ENCODE data around the gene IGSF21. TPM values are rescaled to one million over a fixed set of nuclear protein-coding genes. Genes with fewer than 3 reads are reported as not detected.
A peak's percentile ranks its signal among the peaks of the same experiment; 100 is the strongest.

IGSF21 gene
- total and polyA plus RNA-seq, 5 donors from 2014 or later, result not detected

DNA sequence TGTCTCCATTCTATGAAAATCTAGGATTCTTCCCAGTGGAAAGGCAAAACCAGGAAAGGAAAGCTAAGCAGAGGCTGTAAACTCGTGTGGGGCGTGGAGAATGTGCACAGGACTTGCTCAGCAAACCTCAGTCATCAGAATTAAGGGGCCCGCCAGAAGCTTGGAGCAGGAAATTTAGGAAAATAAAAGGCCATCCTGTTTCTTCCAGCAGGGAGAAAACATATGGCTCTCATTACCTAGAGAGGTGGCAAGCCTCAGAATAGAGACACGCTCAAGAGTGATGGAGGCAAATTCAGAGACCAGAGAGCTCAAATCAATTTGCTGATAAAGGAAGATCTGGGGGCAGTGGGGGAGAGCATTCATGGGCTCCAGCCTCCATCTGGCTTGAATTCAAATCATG is 221.2 kb downstream of the IGSF21 start:
- Histone ChIP-seq H3K4me1 (ENCODE audit: control insufficient read depth, insufficient read depth, low read length, poor library complexity, severe bottlenecking) (no peaks in the 10 kb centered on the region), H3K9me3 (ENCODE audit: control insufficient read depth in 2 of 2, low read length in 2 of 2) (no peaks in the 10 kb centered on the region), H3K27ac (ENCODE audit: insufficient read depth, low read length, poor library complexity, severe bottlenecking) (no peak overlapping the region), H3K27me3 (ENCODE audit: control insufficient read depth, insufficient read depth, low read length) (no peaks in the 10 kb centered on the region), H3K4me3 (ENCODE audit: low read depth, low read length) (no peak overlapping the region), H3K36me3 (ENCODE audit: control insufficient read depth, insufficient read depth, low read length) (no peaks in the 10 kb centered on the region)
- ATAC-seq (ENCODE audit: low read depth in 2 of 2), result no peak
- Mint-ChIP-seq H3K27me3 (no peaks in the 10 kb centered on the region), H3K4me1 (no peaks in the 10 kb centered on the region), H3K27ac (peak overlapping the region in 1 of 3 donors; percentile 71), H3K4me3 (no peak overlapping the region), H3K9me3 (no peaks in the 10 kb centered on the region), H3K36me3 (no peaks in the 10 kb centered on the region)
- no peak for DNase-seq

DNA sequence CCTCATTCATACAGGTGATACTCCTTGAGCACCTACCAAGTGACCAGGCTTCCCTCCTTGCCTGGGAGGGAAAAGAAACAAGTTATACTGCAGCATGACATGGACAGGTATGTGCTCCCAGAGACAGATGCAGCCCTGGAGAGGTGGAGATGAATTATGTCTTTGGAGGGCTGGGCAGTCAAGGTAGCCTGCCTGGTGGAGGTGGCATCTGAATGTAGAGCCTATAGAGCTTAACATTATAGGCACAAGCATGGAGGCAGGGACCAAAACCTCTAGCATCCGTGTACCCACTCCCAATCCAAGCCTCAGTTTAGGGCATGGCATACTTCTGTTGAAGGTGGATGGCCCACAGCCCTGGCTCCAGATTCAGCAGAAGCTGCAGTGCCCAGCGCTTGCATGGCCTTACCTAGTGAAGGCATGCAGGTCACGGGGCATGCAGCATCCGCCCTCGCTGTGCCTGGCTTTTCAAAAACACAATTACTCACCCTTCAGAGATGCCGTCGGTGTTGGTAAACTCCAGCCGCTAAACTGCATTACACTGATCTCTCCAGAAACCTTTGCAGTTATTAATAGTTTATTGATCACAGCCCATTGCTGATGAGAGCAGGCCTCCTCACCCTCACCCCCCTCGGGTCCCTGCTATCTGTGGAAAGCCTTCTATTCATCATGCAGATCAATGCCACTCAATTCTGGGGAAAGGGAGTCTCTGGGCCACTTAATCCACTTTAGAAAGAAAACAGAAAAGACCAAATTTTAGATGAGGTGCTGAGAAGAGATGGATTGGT is 222.1 kb downstream of the IGSF21 start:
- no peak overlapping the region for H3K27ac Mint-ChIP-seq
- Histone ChIP-seq H3K36me3 (ENCODE audit: control insufficient read depth, insufficient read depth, low read length) (no peaks in the 10 kb centered on the region), H3K27ac (ENCODE audit: insufficient read depth, low read length, poor library complexity, severe bottlenecking) (no peak overlapping the region), H3K4me1 (ENCODE audit: control insufficient read depth, insufficient read depth, low read length, poor library complexity, severe bottlenecking) (no peaks in the 10 kb centered on the region), H3K27me3 (ENCODE audit: control insufficient read depth, insufficient read depth, low read length) (no peaks in the 10 kb centered on the region), H3K4me3 (ENCODE audit: low read depth, low read length) (no peak overlapping the region), H3K9me3 (ENCODE audit: control insufficient read depth in 2 of 2, low read length in 2 of 2) (no peaks in the 10 kb centered on the region)
- DNase-seq (no peak), ATAC-seq (ENCODE audit: low read depth in 2 of 2) (no peak)
- H3K27me3 Mint-ChIP-seq, result no peaks in the 10 kb centered on the region
- no peak overlapping the region for H3K4me3 Mint-ChIP-seq
- H3K36me3 Mint-ChIP-seq, result no peaks in the 10 kb centered on the region
- H3K4me1 Mint-ChIP-seq, result no peaks in the 10 kb centered on the region
- no peaks in the 10 kb centered on the region for H3K9me3 Mint-ChIP-seq

DNA sequence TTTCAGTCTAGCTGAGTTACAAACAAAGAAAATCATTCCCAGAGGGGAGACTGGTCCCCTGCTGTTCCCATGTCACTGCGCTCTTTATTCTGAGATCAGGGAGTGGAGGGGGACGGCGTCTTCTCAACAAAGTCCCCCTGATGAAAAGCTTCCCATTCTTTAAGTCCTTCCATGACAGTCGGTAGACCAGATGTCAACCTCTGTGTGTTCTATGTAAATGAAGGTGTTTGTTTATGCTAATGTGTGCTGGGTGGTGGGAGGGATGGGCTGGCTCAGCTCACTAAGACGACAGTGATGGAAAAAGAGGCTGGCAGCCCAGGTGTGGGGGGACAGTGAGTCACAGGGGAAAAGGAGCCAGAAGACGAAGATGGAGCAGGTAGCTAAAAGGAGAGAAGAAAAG is 225.0 kb downstream of the IGSF21 start:
- Histone ChIP-seq H3K4me3 (ENCODE audit: low read depth, low read length) (no peak overlapping the region), H3K27me3 (ENCODE audit: control insufficient read depth, insufficient read depth, low read length) (no peaks in the 10 kb centered on the region), H3K36me3 (ENCODE audit: control insufficient read depth, insufficient read depth, low read length) (no peaks in the 10 kb centered on the region), H3K27ac (ENCODE audit: insufficient read depth, low read length, poor library complexity, severe bottlenecking) (no peak overlapping the region), H3K9me3 (ENCODE audit: control insufficient read depth in 2 of 2, low read length in 2 of 2) (no peaks in the 10 kb centered on the region), H3K4me1 (ENCODE audit: control insufficient read depth, insufficient read depth, low read length, poor library complexity, severe bottlenecking) (no peaks in the 10 kb centered on the region)
- no peaks in the 10 kb centered on the region for H3K9me3 Mint-ChIP-seq
- no peaks in the 10 kb centered on the region for H3K36me3 Mint-ChIP-seq
- no peak overlapping the region for H3K4me3 Mint-ChIP-seq
- H3K27ac Mint-ChIP-seq, result no peak overlapping the region
- DNase-seq (no peak), ATAC-seq (ENCODE audit: low read depth in 2 of 2) (no peak)
- no peaks in the 10 kb centered on the region for H3K4me1 Mint-ChIP-seq
- no peaks in the 10 kb centered on the region for H3K27me3 Mint-ChIP-seq

DNA sequence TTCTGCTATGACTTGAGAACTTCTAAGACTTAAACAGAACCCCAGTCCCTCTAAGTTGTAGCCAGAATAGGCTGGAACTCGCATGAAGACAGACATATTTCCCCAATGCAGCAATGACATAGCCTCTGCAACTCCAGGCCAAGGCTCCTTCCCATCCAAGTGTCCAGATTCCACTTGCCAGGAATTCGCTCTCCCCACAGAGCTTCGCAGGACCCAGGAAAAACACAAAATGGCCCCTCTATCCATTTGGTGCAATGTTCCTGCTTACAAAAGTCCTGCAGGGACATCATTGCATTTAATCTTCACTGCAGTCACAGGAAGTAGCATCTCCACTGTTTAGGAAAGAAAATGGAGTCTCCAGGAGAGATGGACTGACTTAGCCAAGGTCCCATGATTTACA is 225.6 kb downstream of the IGSF21 start:
- no peaks in the 10 kb centered on the region for H3K4me1 ChIP-seq (ENCODE audit: control insufficient read depth, insufficient read depth, low read length, poor library complexity, severe bottlenecking)
- Mint-ChIP-seq H3K4me3 (no peak overlapping the region), H3K27ac (no peak overlapping the region), H3K27me3 (no peaks in the 10 kb centered on the region), H3K4me1 (no peaks in the 10 kb centered on the region), H3K36me3 (no peaks in the 10 kb centered on the region), H3K9me3 (no peaks in the 10 kb centered on the region)
- H3K9me3 ChIP-seq (ENCODE audit: control insufficient read depth in 2 of 2, low read length in 2 of 2), result no peaks in the 10 kb centered on the region
- H3K27ac ChIP-seq (ENCODE audit: insufficient read depth, low read length, poor library complexity, severe bottlenecking), result no peak overlapping the region
- no peaks in the 10 kb centered on the region for H3K36me3 ChIP-seq (ENCODE audit: control insufficient read depth, insufficient read depth, low read length)
- H3K4me3 ChIP-seq (ENCODE audit: low read depth, low read length), result no peak overlapping the region
- no peaks in the 10 kb centered on the region for H3K27me3 ChIP-seq (ENCODE audit: control insufficient read depth, insufficient read depth, low read length)
- ATAC-seq (ENCODE audit: low read depth in 2 of 2), result no peak
- no peak for DNase-seq

DNA sequence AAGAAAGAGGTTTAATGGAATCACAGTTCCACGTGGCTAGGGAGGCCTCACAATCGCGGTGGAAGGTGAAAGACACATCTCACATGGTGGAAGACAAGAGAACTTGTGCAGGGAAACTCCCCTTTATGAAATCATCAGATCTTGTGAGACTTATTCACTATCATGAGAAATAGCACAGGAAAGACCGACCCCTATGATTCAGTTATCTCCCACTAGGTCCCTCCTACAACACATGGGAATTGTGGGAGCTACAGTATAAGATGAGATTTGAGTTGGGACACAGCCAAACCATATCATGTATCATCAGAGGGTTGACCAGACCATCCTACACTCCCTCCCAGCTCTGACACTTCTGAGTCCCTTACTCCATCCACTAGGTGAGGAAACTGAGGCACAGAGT is 229.2 kb downstream of the IGSF21 start:
- Histone ChIP-seq H3K4me3 (ENCODE audit: low read depth, low read length) (no peak overlapping the region), H3K27ac (ENCODE audit: insufficient read depth, low read length, poor library complexity, severe bottlenecking) (no peak overlapping the region), H3K27me3 (ENCODE audit: control insufficient read depth, insufficient read depth, low read length) (no peaks in the 10 kb centered on the region), H3K4me1 (ENCODE audit: control insufficient read depth, insufficient read depth, low read length, poor library complexity, severe bottlenecking) (no peaks in the 10 kb centered on the region), H3K9me3 (ENCODE audit: control insufficient read depth in 2 of 2, low read length in 2 of 2) (no peaks in the 10 kb centered on the region), H3K36me3 (ENCODE audit: control insufficient read depth, insufficient read depth, low read length) (no peaks in the 10 kb centered on the region)
- Mint-ChIP-seq H3K27ac (no peak overlapping the region), H3K4me1 (no peaks in the 10 kb centered on the region), H3K36me3 (no peaks in the 10 kb centered on the region), H3K27me3 (no peaks in the 10 kb centered on the region), H3K9me3 (peaks cover 0 to 2% (median 0%) of the 10 kb centered on the region in 7 donors), H3K4me3 (no peak overlapping the region)
- ATAC-seq (ENCODE audit: low read depth in 2 of 2), result no peak
- no peak for DNase-seq

DNA sequence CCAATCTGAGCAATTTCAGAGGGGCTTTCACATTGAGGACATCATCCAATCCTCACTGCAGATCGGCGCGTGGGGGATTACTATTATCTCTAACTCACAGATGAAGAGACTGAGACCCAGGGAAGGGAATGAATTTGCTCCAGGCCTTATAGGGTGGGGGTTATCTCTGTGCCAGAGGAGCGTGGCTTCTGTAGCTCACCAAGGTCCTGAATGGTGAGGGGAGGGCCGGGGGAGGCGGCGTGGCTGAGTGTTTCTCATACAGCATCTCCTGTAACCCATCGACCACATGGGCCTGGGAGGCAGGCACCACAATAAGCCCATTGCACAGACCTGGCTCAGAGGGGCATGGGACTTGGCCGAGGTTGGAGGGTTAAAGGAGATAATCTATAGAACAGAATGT is 230.2 kb downstream of the IGSF21 start:
- no peaks in the 10 kb centered on the region for H3K36me3 Mint-ChIP-seq
- H3K36me3 ChIP-seq (ENCODE audit: control insufficient read depth, insufficient read depth, low read length), result no peaks in the 10 kb centered on the region
- H3K27me3 ChIP-seq (ENCODE audit: control insufficient read depth, insufficient read depth, low read length), result no peaks in the 10 kb centered on the region
- peaks cover 5% of the 10 kb centered on the region for H3K27me3 Mint-ChIP-seq
- H3K4me3 ChIP-seq (ENCODE audit: low read depth, low read length), result no peak overlapping the region
- no peaks in the 10 kb centered on the region for H3K9me3 ChIP-seq (ENCODE audit: control insufficient read depth in 2 of 2, low read length in 2 of 2)
- H3K4me1 Mint-ChIP-seq, result no peaks in the 10 kb centered on the region
- no peak overlapping the region for H3K27ac Mint-ChIP-seq
- H3K4me1 ChIP-seq (ENCODE audit: control insufficient read depth, insufficient read depth, low read length, poor library complexity, severe bottlenecking), result no peaks in the 10 kb centered on the region
- no peak overlapping the region for H3K27ac ChIP-seq (ENCODE audit: insufficient read depth, low read length, poor library complexity, severe bottlenecking)
- no peak overlapping the region for H3K4me3 Mint-ChIP-seq
- DNase-seq, result no peak
- H3K9me3 Mint-ChIP-seq, result peaks cover 0 to 2% (median 0%) of the 10 kb centered on the region in 7 donors
- ATAC-seq (ENCODE audit: low read depth in 2 of 2), result no peak

DNA sequence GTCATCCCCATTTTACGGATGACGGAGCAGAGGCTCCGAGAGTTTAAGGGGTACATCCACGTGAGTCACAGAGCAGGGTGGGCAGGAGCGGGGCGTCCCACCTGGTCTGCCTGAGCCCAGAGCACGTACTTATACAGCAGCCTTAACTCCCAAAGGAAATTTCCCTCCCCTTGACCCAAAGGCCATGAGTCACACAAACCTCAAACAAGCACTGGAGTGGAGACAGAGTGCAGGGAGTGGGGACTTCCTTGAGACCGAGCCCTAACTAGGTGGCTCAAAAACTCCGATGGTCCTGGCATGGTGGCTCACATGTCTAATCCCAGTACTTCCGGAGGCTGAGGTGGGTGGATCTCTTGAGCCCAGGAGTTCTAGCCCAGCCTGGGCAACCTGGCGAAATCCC is 231.6 kb downstream of the IGSF21 start:
- no peaks in the 10 kb centered on the region for H3K36me3 ChIP-seq (ENCODE audit: control insufficient read depth, insufficient read depth, low read length)
- no peaks in the 10 kb centered on the region for H3K36me3 Mint-ChIP-seq
- H3K4me1 ChIP-seq (ENCODE audit: control insufficient read depth, insufficient read depth, low read length, poor library complexity, severe bottlenecking), result no peaks in the 10 kb centered on the region
- H3K27me3 ChIP-seq (ENCODE audit: control insufficient read depth, insufficient read depth, low read length), result no peaks in the 10 kb centered on the region
- ATAC-seq (ENCODE audit: low read depth in 2 of 2), result no peak
- H3K4me3 Mint-ChIP-seq, result no peak overlapping the region
- H3K27ac ChIP-seq (ENCODE audit: insufficient read depth, low read length, poor library complexity, severe bottlenecking), result no peak overlapping the region
- peaks cover 0 to 5% (median 0%) of the 10 kb centered on the region in 7 donors for H3K9me3 Mint-ChIP-seq
- no peak overlapping the region for H3K27ac Mint-ChIP-seq
- H3K4me1 Mint-ChIP-seq, result no peaks in the 10 kb centered on the region
- no peak for DNase-seq
- no peaks in the 10 kb centered on the region for H3K9me3 ChIP-seq (ENCODE audit: control insufficient read depth in 2 of 2, low read length in 2 of 2)
- no peak overlapping the region for H3K4me3 ChIP-seq (ENCODE audit: low read depth, low read length)
- H3K27me3 Mint-ChIP-seq, result peaks cover 5% of the 10 kb centered on the region

DNA sequence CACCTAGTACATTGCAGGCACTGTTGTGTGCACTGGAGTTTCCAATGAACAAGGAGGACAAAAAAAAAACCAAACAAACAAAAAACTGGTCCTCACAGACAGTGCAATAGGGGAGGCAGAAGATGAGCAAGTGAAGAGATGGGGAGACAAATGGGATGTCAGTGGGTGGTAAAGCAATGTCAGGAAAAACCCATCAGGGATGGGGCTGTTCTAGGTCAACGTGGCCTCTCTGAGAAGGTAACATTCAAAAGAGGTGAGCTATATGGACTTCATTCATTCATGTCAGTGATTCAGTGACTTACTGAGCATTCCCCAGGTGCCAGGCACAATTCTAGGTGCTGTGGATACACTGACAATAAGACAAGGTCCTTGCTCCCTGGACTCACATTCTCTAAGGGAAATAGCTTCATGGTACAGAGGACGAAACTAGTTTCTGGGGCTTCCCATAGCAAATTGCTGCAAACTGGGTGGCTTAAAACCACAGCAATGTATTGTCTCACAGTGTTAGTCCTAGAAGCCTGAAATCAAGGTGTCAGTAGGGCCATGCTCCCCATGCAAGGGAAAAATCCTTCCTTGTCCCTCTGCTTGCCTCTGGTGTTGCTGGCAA is 232.7 kb downstream of the IGSF21 start:
- no peaks in the 10 kb centered on the region for H3K9me3 ChIP-seq (ENCODE audit: control insufficient read depth in 2 of 2, low read length in 2 of 2)
- no peak for DNase-seq
- no peak overlapping the region for H3K27ac ChIP-seq (ENCODE audit: insufficient read depth, low read length, poor library complexity, severe bottlenecking)
- Mint-ChIP-seq H3K4me1 (no peaks in the 10 kb centered on the region), H3K27me3 (peaks cover 5% of the 10 kb centered on the region), H3K4me3 (no peak overlapping the region), H3K9me3 (peaks cover 0 to 5% (median 0%) of the 10 kb centered on the region in 7 donors), H3K27ac (no peak overlapping the region), H3K36me3 (no peaks in the 10 kb centered on the region)
- H3K4me1 ChIP-seq (ENCODE audit: control insufficient read depth, insufficient read depth, low read length, poor library complexity, severe bottlenecking), result no peaks in the 10 kb centered on the region
- no peaks in the 10 kb centered on the region for H3K36me3 ChIP-seq (ENCODE audit: control insufficient read depth, insufficient read depth, low read length)
- no peak overlapping the region for H3K4me3 ChIP-seq (ENCODE audit: low read depth, low read length)
- ATAC-seq (ENCODE audit: low read depth in 2 of 2), result no peak
- H3K27me3 ChIP-seq (ENCODE audit: control insufficient read depth, insufficient read depth, low read length), result no peaks in the 10 kb centered on the region
